Loucy (cell line): ENCODE measurements around the gene BIN2.
"Not testable (repeated sequence)": the region's sequence is repeated elsewhere in the genome, so short reads cannot be mapped to it uniquely, and the experiment has no call there.

ENCODE experiments used
- H2AFZ ChIP-seq: fragments of 200-600 bp; sonication (generic); 2 replicates; pipeline ENCODE4 v1.6.0; 2016; ENCODE audit warnings: antibody characterized with exemption, mild to moderate bottlenecking, low read length, moderate library complexity
- H3F3A ChIP-seq: fragments of 200-600 bp; 2 replicates; pipeline ENCODE4 v1.6.0; 2016; ENCODE audit warnings: antibody characterized with exemption, low read depth, mild to moderate bottlenecking
- H3K27me3 ChIP-seq: fragments of 200-600 bp; sonication (generic); 2 replicates; pipeline ENCODE4 v1.6.1; 2014; ENCODE audit warnings: low read length, mild to moderate bottlenecking; ENCODE audit not compliant: insufficient read depth, poor library complexity, severe bottlenecking
- H3K36me3 ChIP-seq: fragments of 200-600 bp; sonication (generic); 2 replicates; pipeline ENCODE4 v1.6.1; 2016; ENCODE audit warnings: low read length; ENCODE audit not compliant: insufficient read depth
- H3K4me1 ChIP-seq: fragments of 200-600 bp; sonication (generic); 2 replicates; pipeline ENCODE4 v1.5.1; 2014; ENCODE audit warnings: low read length, mild to moderate bottlenecking; ENCODE audit not compliant: insufficient read depth, poor library complexity, severe bottlenecking
- H3K4me2 ChIP-seq: fragments of 200-600 bp; sonication (generic); 2 replicates; pipeline ENCODE4 v1.6.0; 2014; ENCODE audit warnings: antibody characterized with exemption, low read length, low read depth, mild to moderate bottlenecking; ENCODE audit not compliant: poor library complexity, severe bottlenecking
- H3K4me3 ChIP-seq: fragments of 200-600 bp; sonication (generic); 2 replicates; pipeline ENCODE4 v1.5.1; 2014; ENCODE audit warnings: low read length, mild to moderate bottlenecking, mixed read lengths; ENCODE audit not compliant: poor library complexity, severe bottlenecking
- H3K79me2 ChIP-seq: fragments of 200-600 bp; sonication (generic); 2 replicates; pipeline ENCODE4 v1.6.1; 2014; ENCODE audit warnings: low read length; ENCODE audit not compliant: insufficient read depth
- H3K9ac ChIP-seq: fragments of 200-600 bp; sonication (generic); 2 replicates; pipeline ENCODE4 v1.6.0; 2014; ENCODE audit warnings: mild to moderate bottlenecking, low read depth, low read length, moderate library complexity; ENCODE audit not compliant: poor library complexity, severe bottlenecking
- H3K9me2 ChIP-seq: fragments of 200-600 bp; sonication (generic); replicated peaks from 2 replicates; pipeline ENCODE4 v1.6.1; 2016; ENCODE audit warnings: low read depth, low read length, mixed read lengths
- H3K9me3 ChIP-seq: fragments of 200-600 bp; sonication (generic); 2 replicates; pipeline ENCODE4 v1.6.1; 2014; ENCODE audit warnings: mild to moderate bottlenecking, antibody characterized with exemption, low read length, low read depth; ENCODE audit not compliant: insufficient read depth
- H4K20me1 ChIP-seq: fragments of 200-600 bp; sonication (generic); 2 replicates; pipeline ENCODE4 v1.6.0; 2014; ENCODE audit warnings: antibody characterized with exemption, low read length, mild to moderate bottlenecking; ENCODE audit not compliant: insufficient read depth, poor library complexity, severe bottlenecking
- EZH2phosphoT487 ChIP-seq: fragments of 200-600 bp; IDR thresholded peaks from 2 replicates; pipeline ENCODE4 v1.6.1; 2018; ENCODE audit warnings: antibody characterized with exemption, mild to moderate bottlenecking, moderate library complexity, borderline replicate concordance
- TF ChIP-seq, protein P1 (sequence below): fragments of 200-600 bp; sonication (generic); conservative IDR thresholded peaks from 2 replicates; pipeline ENCODE4 v1.5.1; 2014; ENCODE audit warnings: mild to moderate bottlenecking, antibody characterized with exemption, low read length

BIN2 gene

DNA sequence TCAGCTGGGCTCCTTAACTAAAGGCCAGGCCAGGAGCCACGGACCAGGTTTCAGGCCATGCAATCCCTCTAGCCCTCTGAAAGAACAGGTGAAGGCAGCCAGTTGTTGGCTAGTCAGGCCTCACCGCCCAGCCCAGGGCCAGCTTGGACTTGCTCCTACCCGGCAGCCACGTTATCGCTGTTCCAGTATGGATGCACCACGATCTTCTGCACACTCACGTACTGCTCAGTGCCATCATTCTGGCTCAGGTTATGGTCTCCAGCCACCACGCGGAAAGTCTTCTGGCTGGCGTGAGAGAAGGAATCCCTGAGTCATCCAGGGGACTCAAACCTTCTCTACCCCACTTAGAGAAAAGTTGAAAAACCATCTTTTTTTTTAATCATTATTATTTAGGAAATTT, 18.4 kb upstream of the BIN2 start:
- Histone ChIP-seq H2AFZ (no peak overlapping the region), H4K20me1 (no peaks in the 10 kb centered on the region), H3K4me3 (no peak overlapping the region), H3K9ac (no peak overlapping the region), H3K9me2 (no peaks in the 10 kb centered on the region), H3K36me3 (no peaks in the 10 kb centered on the region), H3K27me3 (no peaks in the 10 kb centered on the region), H3K9me3 (no peaks in the 10 kb centered on the region), H3K4me1 (peaks cover 4% of the 10 kb centered on the region), H3K4me2 (no peak overlapping the region), H3F3A (no peaks in the 10 kb centered on the region), H3K79me2 (no peaks in the 10 kb centered on the region)
- TF ChIP-seq EZH2phosphoT487: no peak
- TF ChIP-seq, protein P1, sequence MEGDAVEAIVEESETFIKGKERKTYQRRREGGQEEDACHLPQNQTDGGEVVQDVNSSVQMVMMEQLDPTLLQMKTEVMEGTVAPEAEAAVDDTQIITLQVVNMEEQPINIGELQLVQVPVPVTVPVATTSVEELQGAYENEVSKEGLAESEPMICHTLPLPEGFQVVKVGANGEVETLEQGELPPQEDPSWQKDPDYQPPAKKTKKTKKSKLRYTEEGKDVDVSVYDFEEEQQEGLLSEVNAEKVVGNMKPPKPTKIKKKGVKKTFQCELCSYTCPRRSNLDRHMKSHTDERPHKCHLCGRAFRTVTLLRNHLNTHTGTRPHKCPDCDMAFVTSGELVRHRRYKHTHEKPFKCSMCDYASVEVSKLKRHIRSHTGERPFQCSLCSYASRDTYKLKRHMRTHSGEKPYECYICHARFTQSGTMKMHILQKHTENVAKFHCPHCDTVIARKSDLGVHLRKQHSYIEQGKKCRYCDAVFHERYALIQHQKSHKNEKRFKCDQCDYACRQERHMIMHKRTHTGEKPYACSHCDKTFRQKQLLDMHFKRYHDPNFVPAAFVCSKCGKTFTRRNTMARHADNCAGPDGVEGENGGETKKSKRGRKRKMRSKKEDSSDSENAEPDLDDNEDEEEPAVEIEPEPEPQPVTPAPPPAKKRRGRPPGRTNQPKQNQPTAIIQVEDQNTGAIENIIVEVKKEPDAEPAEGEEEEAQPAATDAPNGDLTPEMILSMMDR: no peak

DNA sequence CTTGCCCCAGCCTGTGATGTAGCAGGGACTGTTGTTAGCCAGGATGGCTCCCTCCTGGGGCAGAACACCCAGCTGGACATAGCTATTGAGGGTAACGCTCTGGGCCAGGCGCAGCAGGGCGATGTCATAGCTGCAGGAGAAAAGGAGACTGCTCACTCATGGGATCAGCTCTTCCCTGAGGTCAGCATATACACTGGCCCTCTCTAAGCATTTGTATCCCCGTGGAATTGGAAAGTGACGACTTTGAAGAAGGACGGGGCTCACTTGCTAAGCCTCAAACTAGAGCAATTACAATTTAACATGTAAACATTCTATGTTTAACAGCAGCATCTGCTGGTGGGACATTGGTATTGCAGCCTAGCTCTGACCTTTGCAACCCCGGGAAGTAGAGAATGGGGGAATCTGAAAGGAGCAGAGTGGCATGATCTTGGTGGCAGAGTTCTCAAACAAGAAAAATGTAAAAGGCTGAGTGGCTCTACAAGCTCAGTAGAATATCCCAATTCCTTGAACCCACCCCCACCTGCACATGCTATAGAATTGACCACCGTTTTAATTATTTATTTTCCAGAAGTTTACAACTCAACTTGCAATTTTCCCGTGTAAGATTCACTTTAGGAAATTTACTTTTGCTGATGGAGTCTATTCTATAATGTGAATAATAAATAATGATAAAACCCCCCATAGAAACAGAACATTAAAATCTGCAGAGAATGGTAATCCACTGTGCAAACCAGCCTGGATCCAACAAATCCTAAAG, 17.5 kb upstream of the BIN2 start:
- Histone ChIP-seq H3K9ac (peak overlapping the region; percentile 32), H3K4me3 (peak overlapping the region; percentile 64)
- TF ChIP-seq EZH2phosphoT487: no peak
- TF ChIP-seq, protein P1: peak; percentile 100

DNA sequence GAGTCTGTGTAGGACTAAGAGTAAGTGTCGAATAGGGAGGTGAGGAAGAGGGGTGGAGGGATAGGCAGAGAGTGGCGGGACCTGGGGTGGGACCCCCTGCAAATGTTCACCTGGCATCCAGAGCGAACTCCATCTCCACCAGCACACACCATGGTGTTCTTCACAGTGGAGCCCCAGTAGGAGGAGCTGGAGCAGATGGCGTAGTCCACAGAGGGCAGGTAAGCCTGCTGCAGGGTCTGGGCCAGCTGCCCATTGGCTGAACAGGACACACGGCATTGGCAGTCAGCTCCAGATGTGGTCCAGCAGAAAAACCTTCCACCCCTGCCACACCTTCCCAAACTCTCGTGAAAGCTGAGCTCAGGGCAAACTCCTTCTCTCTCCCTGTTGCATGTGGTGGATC, 15.8 kb upstream of the BIN2 start:
- Histone ChIP-seq H3K36me3 (no peaks in the 10 kb centered on the region), H3K9me3 (no peaks in the 10 kb centered on the region), H3K4me2 (no peak overlapping the region), H2AFZ (peak overlapping the region; percentile 57; the same call in 1 of the 2 replicates), H4K20me1 (no peaks in the 10 kb centered on the region), H3K9ac (peak overlapping the region; percentile 9), H3K4me3 (no peak overlapping the region), H3K9me2 (no peaks in the 10 kb centered on the region), H3K79me2 (no peaks in the 10 kb centered on the region), H3F3A (no peaks in the 10 kb centered on the region; the same call in 1 of the 2 replicates), H3K4me1 (peaks cover 4% of the 10 kb centered on the region), H3K27me3 (no peaks in the 10 kb centered on the region)
- TF ChIP-seq, protein P1: no peak
- no peak for TF ChIP-seq EZH2phosphoT487

More for the DNA sequence above, 17.5 kb upstream of the BIN2 start:
- Histone ChIP-seq H3K9me3 (no peaks in the 10 kb centered on the region), H4K20me1 (no peaks in the 10 kb centered on the region), H2AFZ (peak overlapping the region; percentile 79), H3K4me1 (peaks cover 4% of the 10 kb centered on the region), H3K36me3 (no peaks in the 10 kb centered on the region), H3K4me2 (peak overlapping the region; percentile 69), H3K79me2 (no peaks in the 10 kb centered on the region), H3K27me3 (no peaks in the 10 kb centered on the region), H3K9me2 (no peaks in the 10 kb centered on the region), H3F3A (no peaks in the 10 kb centered on the region)

DNA sequence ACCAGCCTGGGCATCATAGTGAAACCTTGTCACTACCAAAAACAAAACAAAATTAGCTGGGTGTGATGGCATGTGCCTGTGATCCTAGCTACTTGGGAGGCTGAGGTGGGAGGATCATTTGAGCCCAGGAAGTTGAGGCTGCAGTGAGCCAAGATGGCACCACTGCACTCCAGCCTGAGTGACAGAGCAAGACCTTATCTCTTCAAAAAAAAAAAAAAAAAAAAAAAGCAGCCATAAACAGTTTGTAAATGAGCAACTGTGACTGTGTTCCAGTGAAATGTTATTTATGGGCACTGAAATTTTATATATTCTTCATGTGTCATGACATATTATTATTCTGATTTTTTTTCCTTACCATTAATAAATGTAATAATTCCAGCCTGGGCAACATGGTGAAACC, 13.4 kb upstream of the BIN2 start:
- H2AFZ ChIP-seq, H3K4me1 ChIP-seq, H3K9me2 ChIP-seq, H3K4me2 ChIP-seq, H3K4me3 ChIP-seq, H3K9ac ChIP-seq, H3K36me3 ChIP-seq, H3K27me3 ChIP-seq, H3F3A ChIP-seq, H4K20me1 ChIP-seq, H3K79me2 ChIP-seq, H3K9me3 ChIP-seq: not testable (repeated sequence)
